OCI-M2 (cell line): ENCODE measurements around the gene DPP4.

Experiments used
- DNase-seq: peaks from one replicate; lab custom pipeline; 2025; ENCODE audit not compliant: unreplicated experiment; lab: John Stamatoyannopoulos, UW

Gene DPP4

GRCh38 chr2:162073888-162074631 lies at the start of gene DPP4:
Gene DPP4 (minus strand): TSS chr2:162074215. CDS start chr2:162073981, 234 bp downstream.
- DNase-seq = no peak

- no peak for DNase-seq
Measured at GRCh38 chr2:162118166-162119031, 44.4 kb upstream of the DPP4 start.

- DNase-seq = no peak
Measured at GRCh38 chr2:162116352-162116751, 42.3 kb upstream of the DPP4 start.

- DNase-seq = no peak
Measured at GRCh38 chr2:162115076-162115475, 41.1 kb upstream of the DPP4 start.

GRCh38 chr2:162114271-162114670 lies 40.3 kb upstream of the DPP4 start:
- DNase-seq = no peak

- no peak for DNase-seq
Measured at GRCh38 chr2:162113776-162114168, 39.8 kb upstream of the DPP4 start.

GRCh38 chr2:162113088-162113775 lies 39.2 kb upstream of the DPP4 start:
- DNase-seq = no peak

GRCh38 chr2:162111958-162112850 lies 38.2 kb upstream of the DPP4 start:
- no peak for DNase-seq

- DNase-seq = no peak
Measured at GRCh38 chr2:162107361-162107901, 33.4 kb upstream of the DPP4 start.

- no peak for DNase-seq
Measured at GRCh38 chr2:162106746-162107145, 32.7 kb upstream of the DPP4 start.

- DNase-seq = no peak
Measured at GRCh38 chr2:162106146-162106551, 32.1 kb upstream of the DPP4 start.

GRCh38 chr2:162103443-162104009 lies 29.5 kb upstream of the DPP4 start:
- DNase-seq = no peak

- no peak for DNase-seq
Measured at GRCh38 chr2:162100579-162100978, 26.6 kb upstream of the DPP4 start.

GRCh38 chr2:162099836-162100235 lies 25.8 kb upstream of the DPP4 start:
- DNase-seq = no peak

GRCh38 chr2:162092658-162093556 lies 18.9 kb upstream of the DPP4 start:
- no peak for DNase-seq

- no peak for DNase-seq
Measured at GRCh38 chr2:162092008-162092390, 18.0 kb upstream of the DPP4 start.

- no peak for DNase-seq
Measured at GRCh38 chr2:162091325-162092007, 17.5 kb upstream of the DPP4 start.

- DNase-seq = no peak
Measured at GRCh38 chr2:162090109-162090508, 16.1 kb upstream of the DPP4 start.
